Esophagus muscularis mucosa (tissue), 4 donors: ENCODE results near the gene FAM114A1.

Experiments
- CTCF ChIP-seq, 3 experiments: fragments of 200-600 bp in 2 of 3; fragments of 450-650 bp in 1 of 3; sonication (generic) in 2 of 3; IDR thresholded peaks; one replicate each; pipeline ENCODE4 v1.5.1; 2017 to 2019; ENCODE audit warnings: antibody characterized with exemption in 3 of 3, mild to moderate bottlenecking in 2 of 3, moderate library complexity in 1 of 3
- EP300 ChIP-seq: sonication (generic); formaldehyde crosslinking; IDR thresholded peaks from one replicate; pipeline ENCODE4 v1.6.1; 2017; ENCODE audit warnings: antibody characterized with exemption
- POLR2A ChIP-seq: fragments of 450-650 bp; IDR thresholded peaks from one replicate; pipeline ENCODE4 v1.6.1; 2017; ENCODE audit warnings: antibody characterized with exemption, moderate library complexity, mild to moderate bottlenecking, low read depth
- POLR2AphosphoS5 ChIP-seq, 2 donors: sonication (generic); formaldehyde crosslinking; IDR thresholded peaks; one replicate each; pipeline ENCODE4 v1.6.1; 2017; ENCODE audit warnings: antibody characterized with exemption in 2 of 2

GRCh38 chr4:38920186-38920585, 52.6 kb downstream of the FAM114A1 start:
- no peak for TF ChIP-seq CTCF (IDR thresholded peaks at IDR 0.05)
- TF ChIP-seq POLR2AphosphoS5 (IDR thresholded peaks at IDR 0.05) = no peak
- no peak for TF ChIP-seq POLR2A
- TF ChIP-seq EP300 = no peak
